HG02571 (cell line): ENCODE results near the gene TAS2R1.

Experiments
- ATAC-seq: cut with Tn5 transposase; IDR thresholded peaks from one replicate; pipeline ENCODE4 v1.9.1; 2021; ENCODE audit warnings: mild to moderate bottlenecking, moderate library complexity; ENCODE audit not compliant: unreplicated experiment

TAS2R1 gene

GRCh38 chr5:9589049-9589835 is 40.9 kb downstream of the TAS2R1 start:
- no peak for ATAC-seq

DNA sequence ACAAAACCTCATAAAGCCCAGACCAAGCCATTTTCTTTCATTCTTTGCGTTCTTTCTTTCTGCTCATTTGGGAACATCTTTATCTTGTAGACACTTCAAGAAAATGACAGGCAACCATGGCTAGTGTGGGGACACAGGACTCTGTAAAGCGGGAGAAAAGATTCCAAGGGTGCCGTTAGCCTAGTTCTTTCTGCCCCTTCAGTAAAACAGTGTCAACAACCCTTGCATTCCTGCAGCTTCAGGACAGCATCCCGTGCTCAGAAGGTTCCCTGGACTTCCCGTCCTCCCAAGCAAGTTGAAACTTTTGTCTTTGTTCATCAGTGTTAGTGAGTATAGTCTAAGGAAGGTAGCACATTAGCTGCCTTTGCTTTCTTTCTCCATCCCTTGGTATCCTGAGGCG is 41.9 kb downstream of the TAS2R1 start:
- ATAC-seq, result no peak

DNA sequence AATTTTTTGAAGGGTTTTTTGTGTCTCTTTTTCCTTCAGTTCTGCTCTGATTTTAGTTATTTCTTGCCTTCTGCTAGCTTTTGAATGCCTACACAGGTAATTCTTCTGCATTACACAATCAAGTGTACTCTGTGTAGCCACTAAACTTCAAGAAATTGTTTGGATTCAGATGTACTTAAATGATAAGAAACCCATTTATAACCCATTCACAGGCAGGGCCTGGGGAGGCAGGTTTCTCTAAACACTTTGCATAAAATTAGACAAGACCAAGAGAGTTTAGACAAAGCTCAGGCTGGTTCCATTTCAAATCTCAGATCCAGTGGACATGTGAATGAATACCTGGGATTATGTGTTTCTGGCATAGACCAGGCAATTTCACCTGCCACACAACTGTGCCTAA is 43.0 kb downstream of the TAS2R1 start:
- no peak for ATAC-seq

DNA sequence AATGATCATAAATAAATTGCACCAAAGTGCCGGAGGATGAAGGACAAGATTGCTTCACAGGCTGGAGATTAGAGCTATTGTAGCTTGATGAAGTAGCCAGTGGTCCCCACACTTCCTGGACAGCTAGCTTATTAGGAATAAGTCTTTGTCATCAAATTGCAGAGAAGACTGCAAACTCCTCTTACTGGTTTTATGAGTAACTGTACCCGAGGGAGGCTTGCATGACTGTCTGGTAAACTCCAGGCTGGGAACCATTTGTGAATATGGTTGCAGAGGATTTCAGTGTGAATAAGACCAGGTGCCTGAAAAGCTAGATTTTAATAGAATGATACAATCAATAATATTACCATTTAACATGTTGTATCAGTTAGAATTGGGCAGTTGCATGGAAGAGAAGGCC is 47.7 kb downstream of the TAS2R1 start:
- ATAC-seq, result no peak
